Activated B cell treated with CpG ODN at 0.5 μM for 24 hours (primary cell): ENCODE measurements around the gene UBA6. TPM values are rescaled to one million over a fixed set of nuclear protein-coding genes. Genes with fewer than 3 reads are reported as not detected.

Source experiments
- ATAC-seq: fragments of 200-7000 bp; cut with Tn5 transposase; one replicate; pipeline ENCODE4 v1.10.0; 2021; ENCODE audit warnings: low read depth, mild to moderate bottlenecking, moderate library complexity
- CTCF ChIA-PET: fragments of 350-600 bp; sonication (Branson Sonifier 250); formaldehyde crosslinking; loops from one replicate; lab custom pipeline; 2021; ENCODE audit warnings: antibody characterized with exemption; lab: Charles Lee
- POLR2A ChIA-PET: fragments of 350-600 bp; sonication (Branson Sonifier 250); formaldehyde crosslinking; loops from one replicate; lab custom pipeline; 2021; ENCODE audit warnings: antibody characterized with exemption; lab: Charles Lee
- DNase-seq: peaks from one replicate; pipeline ENCODE4 v3.0.0; 2022
- H3K27ac Mint-ChIP-seq: one replicate; pipeline ENCODE4 v1.8.0; 2020; ENCODE audit warnings: mixed read lengths
- H3K27me3 Mint-ChIP-seq: one replicate; pipeline ENCODE4 v1.8.0; 2021; ENCODE audit warnings: mixed read lengths
- H3K36me3 Mint-ChIP-seq: one replicate; pipeline ENCODE4 v1.8.0; 2021; ENCODE audit warnings: low read depth, mixed read lengths
- H3K4me1 Mint-ChIP-seq: one replicate; pipeline ENCODE4 v1.8.0; 2021; ENCODE audit warnings: mixed read lengths
- H3K4me3 Mint-ChIP-seq: one replicate; pipeline ENCODE4 v1.8.0; 2020; ENCODE audit warnings: mild to moderate bottlenecking, mixed read lengths
- H3K9me3 Mint-ChIP-seq: one replicate; pipeline ENCODE4 v1.8.0; 2020; ENCODE audit warnings: mixed read lengths
- CTCF ChIP-seq: fragments of 200-600 bp; IDR thresholded peaks from one replicate; pipeline ENCODE4 v1.8.0; 2022; ENCODE audit warnings: antibody characterized with exemption, mild to moderate bottlenecking
- intact Hi-C: fragments of 100-400 bp; cut with micrococcal nuclease; formaldehyde crosslinking; loops from one replicate; pipeline ENCODE4 v1.15.1; 2024
- total RNA-seq: library from RNA; stranded (reverse); gene quantifications from 2 replicates; pipeline ENCODE4 v1.2.3, GENCODE V29; 2022

The UBA6 gene
- total RNA-seq, 1 donor from 2014 or later = 70.4 TPM

DNA sequence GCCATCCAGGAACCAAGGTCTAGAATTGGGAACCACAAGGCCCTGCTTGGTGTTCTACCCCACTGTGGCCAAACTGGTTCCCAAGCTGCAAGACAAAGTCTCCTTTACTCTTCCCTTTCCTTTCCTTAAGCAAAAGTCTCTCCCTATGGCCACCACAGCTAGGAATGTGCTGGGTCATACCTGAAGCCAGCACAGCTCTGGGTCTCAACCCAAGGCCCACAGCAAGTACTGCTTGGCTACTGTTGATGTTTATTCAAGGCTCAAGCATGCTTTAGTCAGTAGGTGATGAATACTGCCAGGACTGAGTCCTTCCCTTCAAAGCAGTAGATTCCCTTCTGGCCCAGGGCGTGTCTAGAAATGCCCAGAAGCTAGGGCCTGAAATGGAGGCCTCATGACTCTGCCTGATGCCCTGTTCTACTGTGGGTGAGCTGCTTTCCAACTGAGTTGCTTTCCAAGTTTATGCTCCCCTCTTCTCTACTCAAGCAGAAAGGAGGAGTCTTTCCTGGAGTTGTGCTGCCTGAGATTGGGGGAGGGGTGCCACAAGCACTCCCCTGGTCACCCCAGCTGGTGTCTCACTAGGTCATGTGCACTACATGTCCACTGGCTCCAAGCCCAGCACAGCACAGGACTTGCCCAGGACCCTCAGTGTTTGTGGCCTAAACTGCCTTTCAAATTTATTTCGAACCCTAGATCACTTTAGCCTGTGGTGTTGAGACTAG is 97.5 kb downstream of the UBA6 start:
- ATAC-seq (no peak), DNase-seq (no peak)
- Mint-ChIP-seq H3K36me3 (peaks cover 92% of the 10 kb centered on the region), H3K27me3 (no peaks in the 10 kb centered on the region), H3K4me3 (no peak overlapping the region), H3K27ac (peak overlapping the region; percentile 8), H3K4me1 (peaks cover 18% of the 10 kb centered on the region), H3K9me3 (peaks cover 2% of the 10 kb centered on the region)
- CTCF ChIA-PET = no interaction called here
- no peak for TF ChIP-seq CTCF
- POLR2A ChIA-PET = no interaction called here
- intact Hi-C loops = no loop called here

- no peak for TF ChIP-seq CTCF
- POLR2A ChIA-PET = no interaction called here
- H3K27ac Mint-ChIP-seq = peak overlapping the region; percentile 3
- H3K27me3 Mint-ChIP-seq = no peaks in the 10 kb centered on the region
- peaks cover 91% of the 10 kb centered on the region for H3K36me3 Mint-ChIP-seq
- peaks cover 7% of the 10 kb centered on the region for H3K9me3 Mint-ChIP-seq
- no peak overlapping the region for H3K4me3 Mint-ChIP-seq
- CTCF ChIA-PET = no interaction called here
- ATAC-seq (no peak), DNase-seq (no peak)
- intact Hi-C loops = loop anchor here (2.0 kb wide), 1 partner anchor 13 kb away; no protein-coding TSS in a partner anchor
- H3K4me1 Mint-ChIP-seq = peaks cover 27% of the 10 kb centered on the region
Observed at GRCh38 chr4:67593741-67594175, 107.2 kb downstream of the UBA6 start.

- Mint-ChIP-seq H3K36me3 (peaks cover 74% of the 10 kb centered on the region), H3K4me3 (no peak overlapping the region), H3K9me3 (no peaks in the 10 kb centered on the region), H3K27me3 (no peaks in the 10 kb centered on the region), H3K27ac (no peak overlapping the region), H3K4me1 (peaks cover 14% of the 10 kb centered on the region)
- DNase-seq (no peak), ATAC-seq (no peak)
- TF ChIP-seq CTCF = no peak
- intact Hi-C loops = loop anchor here (2.0 kb wide), 1 partner anchor 14 kb away; no protein-coding TSS in a partner anchor
- POLR2A ChIA-PET = interaction anchor here (0.6 to 0.9 kb wide), 2 partner anchors 26 to 114 kb away, joined by 3 to 6 read pairs; partner anchors contain the start of gene UBA6
- CTCF ChIA-PET = interaction anchor here (0.9 kb wide), 1 partner anchor 32 kb away, joined by 3 read pairs; no protein-coding TSS in a partner anchor
Observed at GRCh38 chr4:67587156-67587555, 113.8 kb downstream of the UBA6 start.

DNA sequence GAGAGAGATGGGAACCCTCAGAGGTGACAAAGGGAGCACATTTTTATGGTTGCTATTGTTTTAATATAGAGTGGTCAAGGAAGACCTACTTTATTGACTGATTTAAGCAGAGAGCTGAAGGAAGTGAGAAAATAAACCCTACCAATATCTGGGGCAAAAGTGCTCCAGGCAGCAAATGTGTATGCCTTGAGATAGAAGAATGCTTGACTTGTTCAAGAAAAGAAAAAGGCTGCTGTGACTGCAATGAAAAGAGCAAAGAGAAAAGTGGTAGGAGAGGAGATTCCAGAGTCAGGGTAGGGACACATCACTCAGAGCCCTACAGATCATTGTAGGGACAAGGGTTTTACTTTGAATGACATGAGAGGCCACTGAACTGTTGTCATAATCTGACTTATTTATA is 116.5 kb downstream of the UBA6 start:
- TF ChIP-seq CTCF = no peak
- CTCF ChIA-PET = no interaction called here
- no peak for ATAC-seq
- Mint-ChIP-seq H3K27me3 (no peaks in the 10 kb centered on the region), H3K9me3 (no peaks in the 10 kb centered on the region), H3K36me3 (peaks cover 71% of the 10 kb centered on the region), H3K4me3 (no peak overlapping the region), H3K4me1 (peaks cover 35% of the 10 kb centered on the region), H3K27ac (peak overlapping the region; percentile 60)
- intact Hi-C loops = no loop called here
- DNase-seq = no peak
- POLR2A ChIA-PET = no interaction called here

GRCh38 chr4:67581913-67582312 is 119.0 kb downstream of the UBA6 start:
- ATAC-seq = no peak
- no peak for DNase-seq
- CTCF ChIA-PET = interaction anchor here (0.9 to 1.7 kb wide), 2 partner anchors 24 to 32 kb away, joined by 5 to 6 read pairs; no protein-coding TSS in a partner anchor

More at GRCh38 chr4:67581913-67582312, 119.0 kb downstream of the UBA6 start:
- Mint-ChIP-seq H3K4me1 (peaks cover 41% of the 10 kb centered on the region), H3K27me3 (no peaks in the 10 kb centered on the region), H3K27ac (peak overlapping the region; percentile 83), H3K9me3 (no peaks in the 10 kb centered on the region), H3K4me3 (no peak overlapping the region), H3K36me3 (peaks cover 68% of the 10 kb centered on the region)
- TF ChIP-seq CTCF = no peak
- POLR2A ChIA-PET = interaction anchor here (0.6 to 1.8 kb wide), 7 partner anchors 9 to 118 kb away, joined by 3 to 13 read pairs (median 4); partner anchors contain the start of gene CENPC
- intact Hi-C loops = loop anchor here (1.0 to 2.0 kb wide), 2 partner anchors 13 to 24 kb away; partner anchors contain the start of gene STAP1
